ENCODE results near the gene CTXN3. TPM values are rescaled to one million over a fixed set of nuclear protein-coding genes. Genes with fewer than 3 reads are reported as not detected.
A peak's percentile ranks its signal among the peaks of the same experiment; 100 is the strongest.

Gene CTXN3
- total and polyA plus RNA-seq, 2 donors from 2014 or later, result 0.35 to 79.2 TPM

DNA sequence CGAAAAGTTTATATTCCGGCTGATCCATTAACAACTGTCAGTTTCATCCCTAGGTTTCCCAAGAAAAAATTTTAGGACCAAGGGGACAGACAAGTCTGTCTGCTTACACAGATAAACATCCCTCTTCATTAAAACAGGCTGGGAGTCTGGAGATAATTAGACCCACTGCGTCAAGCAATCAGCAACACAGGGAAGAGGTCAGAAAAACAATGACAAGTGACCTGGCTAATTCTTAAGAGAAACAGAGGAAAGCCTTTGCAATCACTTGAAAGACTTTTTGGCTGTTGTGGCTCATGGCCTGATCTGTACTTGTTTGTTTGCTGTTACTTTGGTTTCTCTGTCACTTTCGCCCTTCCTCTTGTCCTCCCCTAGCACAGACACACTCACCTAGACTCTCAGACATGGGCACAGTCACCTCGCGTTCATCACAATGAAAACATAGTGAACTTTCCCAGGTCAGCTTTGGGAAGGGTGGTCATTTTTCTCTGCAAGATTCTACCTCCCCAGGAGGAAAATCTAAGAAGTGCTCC lies 51.4 kb downstream of the CTXN3 start:
- H3K27me3 ChIP-seq (ENCODE audit: control insufficient read depth, insufficient read depth, low read length), result no peaks in the 10 kb centered on the region
- no peak overlapping the region for H3K4me3 ChIP-seq (ENCODE audit: low read length in 3 of 3)
- no peaks in the 10 kb centered on the region for H3K36me3 ChIP-seq (ENCODE audit: control insufficient read depth in 2 of 3, insufficient read depth in 3 of 3, low read length in 3 of 3)
- DNase-seq, result no peak
- intact Hi-C loops (cut with DNase I), result no loop called here
- H3K9me3 ChIP-seq (ENCODE audit: control insufficient read depth in 2 of 3, insufficient read depth in 1 of 3, low read length in 3 of 3), result no peaks in the 10 kb centered on the region
- peaks cover 0 to 2% (median 0%) of the 10 kb centered on the region in 3 donors for H3K4me1 ChIP-seq (ENCODE audit: control insufficient read depth in 2 of 3, insufficient read depth in 2 of 3, low read depth in 1 of 3, low read length in 3 of 3)
- TF ChIP-seq, protein P1, sequence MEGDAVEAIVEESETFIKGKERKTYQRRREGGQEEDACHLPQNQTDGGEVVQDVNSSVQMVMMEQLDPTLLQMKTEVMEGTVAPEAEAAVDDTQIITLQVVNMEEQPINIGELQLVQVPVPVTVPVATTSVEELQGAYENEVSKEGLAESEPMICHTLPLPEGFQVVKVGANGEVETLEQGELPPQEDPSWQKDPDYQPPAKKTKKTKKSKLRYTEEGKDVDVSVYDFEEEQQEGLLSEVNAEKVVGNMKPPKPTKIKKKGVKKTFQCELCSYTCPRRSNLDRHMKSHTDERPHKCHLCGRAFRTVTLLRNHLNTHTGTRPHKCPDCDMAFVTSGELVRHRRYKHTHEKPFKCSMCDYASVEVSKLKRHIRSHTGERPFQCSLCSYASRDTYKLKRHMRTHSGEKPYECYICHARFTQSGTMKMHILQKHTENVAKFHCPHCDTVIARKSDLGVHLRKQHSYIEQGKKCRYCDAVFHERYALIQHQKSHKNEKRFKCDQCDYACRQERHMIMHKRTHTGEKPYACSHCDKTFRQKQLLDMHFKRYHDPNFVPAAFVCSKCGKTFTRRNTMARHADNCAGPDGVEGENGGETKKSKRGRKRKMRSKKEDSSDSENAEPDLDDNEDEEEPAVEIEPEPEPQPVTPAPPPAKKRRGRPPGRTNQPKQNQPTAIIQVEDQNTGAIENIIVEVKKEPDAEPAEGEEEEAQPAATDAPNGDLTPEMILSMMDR (IDR thresholded peaks at IDR 0.05; ENCODE audit: borderline replicate concordance, extremely low read depth, insufficient read depth), result no peak
- no peak for FAIRE-seq
- H3K9ac ChIP-seq (ENCODE audit: low read length in 3 of 3), result no peak overlapping the region
- H3K27ac ChIP-seq (ENCODE audit: low read depth in 2 of 2, low read length in 2 of 2), result no peak overlapping the region

DNA sequence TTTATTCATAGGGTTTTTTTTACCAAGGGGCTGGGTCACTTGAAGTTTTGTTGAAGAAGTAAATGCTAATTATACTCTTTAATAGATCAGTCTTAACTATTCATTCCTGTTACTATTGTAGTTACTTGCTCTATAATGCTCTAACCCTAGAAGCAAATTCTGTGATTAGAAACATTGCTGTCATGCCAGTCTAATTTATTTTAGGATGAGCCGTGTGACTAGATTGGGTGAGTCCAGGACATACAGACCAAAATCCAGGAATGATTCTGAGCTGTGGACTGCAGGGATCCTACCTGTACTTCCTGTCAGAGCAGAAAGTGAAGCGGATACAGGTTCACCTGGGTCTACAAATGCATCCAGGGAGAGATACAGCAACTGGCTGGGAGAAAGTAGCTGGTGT lies 53.6 kb downstream of the CTXN3 start:
- no peaks in the 10 kb centered on the region for H3K9me3 ChIP-seq (ENCODE audit: control insufficient read depth in 2 of 3, insufficient read depth in 1 of 3, low read length in 3 of 3)
- no peak overlapping the region for H3K4me3 ChIP-seq (ENCODE audit: low read length in 3 of 3)
- H3K9ac ChIP-seq (ENCODE audit: low read length in 3 of 3), result no peak overlapping the region
- no peak for DNase-seq
- no peaks in the 10 kb centered on the region for H3K36me3 ChIP-seq (ENCODE audit: control insufficient read depth in 2 of 3, insufficient read depth in 3 of 3, low read length in 3 of 3)
- no peak overlapping the region for H3K27ac ChIP-seq (ENCODE audit: low read depth in 2 of 2, low read length in 2 of 2)
- H3K27me3 ChIP-seq (ENCODE audit: control insufficient read depth, insufficient read depth, low read length), result no peaks in the 10 kb centered on the region
- no peak for FAIRE-seq
- peaks cover 0 to 4% (median 0%) of the 10 kb centered on the region in 3 donors for H3K4me1 ChIP-seq (ENCODE audit: control insufficient read depth in 2 of 3, insufficient read depth in 2 of 3, low read depth in 1 of 3, low read length in 3 of 3)
- TF ChIP-seq, protein P1 (IDR thresholded peaks at IDR 0.05; ENCODE audit: borderline replicate concordance, extremely low read depth, insufficient read depth), result no peak
- intact Hi-C loops (cut with DNase I), result no loop called here

GRCh38 chr5:127702926-127703561 lies 54.2 kb downstream of the CTXN3 start, which contains the start of gene CCDC192:
TSS of gene CCDC192 (plus strand) at chr5:127703391. CDS start at chr5:127703446, 55 bp downstream.
- H3K9me3 ChIP-seq (ENCODE audit: control insufficient read depth in 2 of 3, insufficient read depth in 1 of 3, low read length in 3 of 3), result no peaks in the 10 kb centered on the region
- no peaks in the 10 kb centered on the region for H3K27me3 ChIP-seq (ENCODE audit: control insufficient read depth, insufficient read depth, low read length)
- TF ChIP-seq, protein P1 (IDR thresholded peaks at IDR 0.05; ENCODE audit: borderline replicate concordance, extremely low read depth, insufficient read depth), result no peak
- no peak within 1 kb of the TSS for H3K9ac ChIP-seq (ENCODE audit: low read length in 3 of 3)
- H3K4me1 ChIP-seq (ENCODE audit: control insufficient read depth in 2 of 3, insufficient read depth in 2 of 3, low read depth in 1 of 3, low read length in 3 of 3), result peaks cover 0 to 4% (median 0%) of the 10 kb centered on the region in 3 donors
- no peak within 1 kb of the TSS for H3K4me3 ChIP-seq (ENCODE audit: low read length in 3 of 3)
- H3K27ac ChIP-seq (ENCODE audit: low read depth in 2 of 2, low read length in 2 of 2), result no peak within 1 kb of the TSS
- no peak for FAIRE-seq
- DNase-seq, result peak in 1 of 5 donors; percentile 30
- no peaks in the 10 kb centered on the region for H3K36me3 ChIP-seq (ENCODE audit: control insufficient read depth in 2 of 3, insufficient read depth in 3 of 3, low read length in 3 of 3)
- intact Hi-C loops (cut with DNase I), result no loop called here
